GM21360 (cell line): ENCODE measurements around the gene CAV1.
A peak's percentile ranks its signal among the peaks of the same experiment; 100 is the strongest.
"Not testable (repeated sequence)": the region's sequence is repeated elsewhere in the genome, so short reads cannot be mapped to it uniquely, and the experiment has no call there.

Experiments used
- ATAC-seq: cut with Tn5 transposase; IDR thresholded peaks from one replicate; pipeline ENCODE4 v1.9.1; 2021; ENCODE audit warnings: mild to moderate bottlenecking, moderate library complexity; ENCODE audit not compliant: unreplicated experiment

Gene CAV1

DNA sequence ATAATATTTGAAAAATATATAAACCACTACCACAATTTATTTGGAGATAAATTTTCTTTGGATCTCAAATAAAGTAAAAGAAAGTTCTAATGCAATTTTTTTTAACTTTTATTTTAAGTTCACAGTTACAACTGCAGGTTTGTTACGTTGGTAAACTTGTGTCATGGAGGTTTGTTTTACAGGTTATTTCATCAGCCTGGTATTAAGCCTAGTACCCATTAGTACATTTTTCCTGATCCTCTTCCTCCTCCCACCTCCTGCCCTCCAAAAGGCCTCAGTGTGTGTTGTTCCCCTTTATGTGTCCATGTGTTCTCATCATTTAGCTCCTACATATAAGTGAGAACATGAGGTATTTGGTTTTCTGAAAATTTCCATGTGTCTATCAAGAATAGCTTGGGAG, 54.5 kb downstream of the CAV1 start:
- ATAC-seq: no peak

DNA sequence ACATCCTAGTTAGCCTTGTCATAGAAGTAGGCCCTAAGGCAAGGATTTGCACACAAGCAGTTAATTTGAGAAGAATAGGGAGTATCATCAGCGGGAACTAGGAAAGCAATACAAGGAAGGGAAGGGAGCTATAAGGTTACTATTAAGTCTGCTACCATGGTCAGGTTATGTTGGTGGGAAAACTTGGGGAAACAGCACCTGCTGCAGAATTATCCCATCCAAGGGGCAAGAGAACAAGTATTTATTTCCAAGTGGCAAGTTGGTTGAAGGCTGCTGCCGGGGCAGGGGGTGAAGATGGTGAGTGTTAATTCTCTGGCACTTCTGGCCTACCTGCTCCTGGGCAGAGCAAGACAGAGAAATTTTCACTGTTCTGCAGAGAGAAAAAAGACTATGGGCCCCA, 55.0 kb downstream of the CAV1 start:
- ATAC-seq: no peak

DNA sequence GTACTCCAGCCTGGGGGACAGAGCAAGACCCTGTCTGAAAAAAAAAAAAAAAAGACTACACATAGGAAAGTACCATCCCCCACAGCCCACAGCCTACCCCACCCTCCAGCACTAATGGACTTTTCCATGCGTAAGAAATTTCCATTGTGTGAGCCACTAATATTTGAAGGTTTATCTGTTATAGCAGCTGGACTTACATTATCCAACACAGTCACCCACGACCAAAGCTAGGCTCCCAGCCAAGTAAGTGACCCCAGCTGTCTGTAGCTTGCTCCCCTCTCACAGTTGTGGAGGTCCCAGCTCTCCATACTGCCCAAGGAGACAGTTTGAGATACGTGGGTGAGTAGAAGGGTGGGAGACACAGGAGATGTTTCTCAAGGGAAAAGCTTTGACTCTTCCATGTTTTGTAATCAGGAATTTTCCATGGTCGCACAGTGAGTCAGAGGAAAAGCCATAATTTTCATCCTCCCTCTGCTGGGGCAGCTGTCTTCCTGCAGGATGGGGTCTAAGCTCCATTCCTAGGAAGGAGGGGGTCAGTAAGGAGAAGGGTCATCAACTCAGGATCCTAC, 57.4 kb downstream of the CAV1 start:
- no peak for ATAC-seq

DNA sequence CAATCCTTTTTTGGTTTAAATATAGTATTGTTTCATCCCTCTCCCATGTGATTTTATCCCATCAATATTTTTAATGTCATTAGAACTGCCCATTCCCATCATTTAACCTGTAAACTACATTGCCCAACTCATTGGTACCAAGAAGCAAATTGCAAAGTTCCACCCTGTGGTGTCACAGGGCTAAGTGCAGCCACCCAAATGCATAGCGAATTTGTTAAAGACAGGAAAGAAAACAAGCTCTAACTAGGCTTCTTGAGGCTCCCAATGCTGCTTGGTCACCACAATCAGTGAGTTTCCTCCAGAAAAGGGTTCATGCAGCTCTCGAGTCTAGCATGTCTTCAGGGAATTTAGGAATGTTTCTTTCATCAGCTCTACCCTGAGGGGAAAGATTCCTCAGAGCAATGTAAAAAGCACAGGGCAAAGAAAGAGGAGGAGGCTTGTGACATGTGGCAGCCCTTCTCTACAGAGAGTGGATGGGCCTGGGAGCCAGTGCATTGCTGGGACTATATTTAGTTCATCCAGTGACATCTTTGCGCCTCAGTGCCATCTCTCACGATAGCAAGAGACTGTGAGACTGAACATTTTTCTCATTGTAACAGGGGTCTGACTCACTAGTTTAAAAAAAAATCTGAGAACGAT, 58.1 kb downstream of the CAV1 start:
- ATAC-seq: no peak

DNA sequence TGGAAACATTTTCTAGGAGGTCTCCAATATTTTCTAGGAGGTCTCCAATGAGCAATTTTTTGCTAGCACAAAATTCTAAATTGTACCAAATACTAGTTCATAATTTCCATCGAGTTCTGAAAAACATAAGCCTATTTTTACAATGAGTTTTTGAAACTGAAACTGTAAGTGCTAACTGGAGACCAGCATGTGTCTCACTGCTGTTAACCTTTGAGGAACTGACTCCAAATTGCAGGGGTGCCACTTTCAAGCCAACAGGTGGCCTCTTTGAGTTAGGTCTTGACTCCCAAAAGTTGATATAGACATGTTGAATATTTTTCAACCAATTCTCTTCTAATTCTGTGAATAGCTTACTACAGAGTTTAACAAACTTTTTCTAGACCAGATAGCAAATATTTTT, 58.8 kb downstream of the CAV1 start:
- peak; percentile 79 for ATAC-seq

DNA sequence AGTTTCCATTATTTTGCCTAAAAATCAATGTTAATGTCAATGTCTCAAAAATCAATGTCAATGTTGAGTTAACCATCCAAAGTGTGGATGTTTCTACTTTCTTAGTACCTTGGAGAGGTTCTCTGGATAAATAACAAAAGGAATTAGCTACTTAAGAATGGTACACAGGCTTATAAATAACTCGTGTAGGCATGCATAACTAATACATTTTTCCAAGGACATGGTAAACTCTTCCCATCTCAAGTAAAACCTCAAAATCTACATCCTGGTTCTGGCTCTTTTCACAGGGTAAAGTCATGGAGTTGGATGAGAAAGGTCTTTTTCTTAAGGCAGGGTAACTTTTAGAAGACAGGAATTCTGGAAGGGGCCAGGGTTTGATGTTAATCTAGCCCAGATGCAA, 59.9 kb downstream of the CAV1 start:
- no peak for ATAC-seq

DNA sequence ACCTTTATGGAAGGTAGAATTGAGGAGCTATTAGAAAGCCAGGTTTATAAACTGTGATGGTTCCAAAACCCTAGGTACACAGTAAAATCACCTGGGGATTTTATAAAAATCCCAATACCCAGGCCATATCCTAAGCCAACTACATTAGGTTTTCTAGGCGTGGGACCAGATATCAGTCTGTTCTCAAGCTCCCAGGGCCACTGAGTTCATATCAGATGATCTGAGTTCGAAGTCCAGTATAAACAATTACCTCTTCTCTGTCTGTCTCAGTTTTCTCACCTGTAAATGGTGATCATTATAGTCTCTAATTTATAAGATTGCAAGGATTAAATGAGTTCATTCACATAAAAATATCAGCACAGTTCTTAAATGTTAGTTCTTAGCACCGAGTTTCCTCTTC, 60.6 kb downstream of the CAV1 start:
- ATAC-seq: no peak

DNA sequence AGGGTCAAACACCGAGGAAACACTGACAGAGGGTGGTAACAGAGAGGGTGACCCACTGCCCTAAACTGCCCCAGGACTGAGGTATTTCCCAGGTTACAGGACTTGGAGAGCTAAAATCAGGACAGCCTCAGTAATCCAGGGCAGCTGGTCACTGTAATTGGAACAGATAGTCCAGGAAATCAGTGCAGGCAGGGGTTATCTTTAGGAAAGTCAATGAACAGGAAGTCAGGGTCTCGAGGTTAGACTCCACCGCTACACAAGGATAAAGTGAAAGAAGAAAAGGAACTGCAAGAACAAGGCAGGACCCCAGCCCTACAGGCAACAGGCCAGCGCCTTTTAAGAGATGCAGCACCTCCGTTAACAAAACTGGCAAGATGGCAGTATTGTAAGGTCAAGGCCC, 61.1 kb downstream of the CAV1 start:
- ATAC-seq: no peak

DNA sequence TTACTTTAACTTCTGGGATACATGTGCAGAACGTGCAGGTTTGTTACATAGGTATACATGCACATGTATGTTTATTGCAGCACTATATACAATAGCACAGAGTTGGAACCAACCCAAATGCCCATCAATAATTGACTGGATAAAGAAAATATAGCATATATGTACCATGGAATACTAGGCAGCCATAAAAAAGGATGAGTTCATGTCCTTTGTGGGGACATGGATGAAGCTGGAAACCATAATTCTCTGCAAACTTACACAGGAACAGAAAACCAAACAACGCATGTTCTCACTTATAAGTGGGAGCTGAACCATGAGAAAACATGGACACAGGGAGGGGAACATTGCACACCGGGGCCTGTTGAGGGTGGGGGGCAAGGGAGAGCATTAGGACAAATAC, 62.4 kb downstream of the CAV1 start:
- not testable (repeated sequence) for ATAC-seq

DNA sequence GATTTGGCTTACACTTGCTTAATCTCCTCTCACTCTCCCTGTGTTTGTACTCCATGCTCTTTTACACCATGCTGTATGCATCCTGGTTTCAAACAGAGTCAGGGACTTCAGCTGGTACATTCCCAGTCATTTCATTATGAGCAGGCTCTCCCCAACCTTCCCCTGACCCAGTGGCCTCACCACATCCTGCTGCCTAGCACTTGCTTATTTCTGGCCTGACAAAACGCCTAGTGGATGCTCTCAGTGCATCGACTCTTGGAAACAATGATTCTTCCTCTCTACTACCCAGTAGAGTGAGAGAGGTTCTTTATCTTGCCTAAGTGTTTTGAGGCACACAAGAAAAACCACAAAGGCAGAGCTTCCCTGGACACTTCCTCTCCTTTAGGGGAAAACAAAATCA, 63.4 kb downstream of the CAV1 start:
- peak; percentile 56 for ATAC-seq

DNA sequence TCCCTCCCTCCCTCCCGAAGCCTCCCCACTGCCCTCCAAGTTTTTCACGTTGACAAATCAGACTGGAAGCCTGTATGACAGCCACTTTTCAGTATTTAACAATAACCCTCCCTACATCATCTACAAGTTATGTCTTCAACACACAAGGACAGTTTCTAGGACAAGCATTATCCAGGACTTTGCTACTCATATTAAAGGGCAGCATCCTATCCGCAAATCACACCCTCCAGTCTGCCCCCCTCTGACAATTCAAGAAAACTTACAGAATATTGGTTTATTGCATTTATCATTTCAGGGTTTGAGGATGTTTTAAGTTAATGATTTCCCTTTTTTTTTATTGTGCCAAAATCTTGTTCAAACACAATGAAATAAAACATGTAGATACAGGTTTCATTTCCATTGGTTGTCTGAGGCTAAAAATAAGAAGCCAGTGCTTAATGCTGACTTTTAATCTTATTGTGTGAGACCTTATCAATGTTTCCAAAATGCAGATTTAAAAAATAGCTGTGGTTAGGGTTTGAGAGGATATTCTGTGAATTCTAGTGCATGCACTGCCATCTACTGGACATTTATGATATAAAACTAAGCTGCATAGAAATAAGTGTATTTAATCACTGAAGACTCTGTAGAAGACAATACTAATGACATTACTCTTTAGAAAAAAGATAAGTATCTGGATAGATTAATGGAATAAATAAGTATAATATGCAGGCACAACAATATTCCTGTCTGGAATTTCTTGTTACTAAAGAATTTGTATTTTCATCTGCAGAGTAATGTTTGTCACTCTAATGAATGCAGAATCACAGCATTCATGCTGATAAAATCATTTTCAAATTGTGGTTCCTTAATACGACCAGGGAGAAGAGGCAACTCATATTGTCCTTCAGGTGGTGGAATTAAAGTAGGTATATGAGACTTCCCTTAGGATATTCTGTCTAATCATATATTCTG, 64.1 kb downstream of the CAV1 start:
- ATAC-seq: no peak

DNA sequence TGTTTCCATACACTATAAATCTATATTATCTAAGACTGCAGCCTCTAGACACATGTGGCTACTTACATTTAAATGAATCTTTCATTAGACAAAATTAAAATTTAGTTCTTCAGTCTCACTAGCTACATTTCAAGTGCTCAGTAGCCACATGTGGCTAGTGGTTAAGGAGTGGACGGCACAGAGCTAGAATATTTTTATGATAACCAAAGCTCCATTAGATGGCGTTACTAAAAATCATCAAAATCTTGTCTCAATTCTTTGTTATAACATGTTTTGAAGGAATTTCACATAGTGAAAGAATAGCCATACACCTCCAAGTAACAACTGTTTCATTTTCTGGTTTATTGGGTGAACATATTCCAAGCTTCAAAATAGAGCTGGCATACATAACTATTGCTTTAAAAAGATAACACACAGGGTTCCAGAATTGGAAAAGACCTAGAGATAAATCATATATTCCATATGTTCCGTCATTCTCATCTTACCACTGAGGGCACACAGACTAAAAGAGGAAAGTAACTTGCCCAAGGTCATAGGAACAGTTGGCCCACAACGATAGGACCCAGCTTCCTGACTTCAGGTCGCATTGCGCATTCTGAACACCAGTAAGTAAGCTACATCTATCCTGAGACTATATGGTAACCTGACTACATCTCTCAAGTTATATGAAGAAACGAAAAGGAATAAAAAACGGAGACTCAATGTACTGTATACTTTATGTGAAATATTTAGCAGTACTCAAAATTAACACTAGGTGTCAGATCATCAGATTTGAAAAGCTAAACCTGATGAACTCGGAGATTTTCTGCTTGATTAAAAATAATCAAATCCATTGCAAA, 66.6 kb downstream of the CAV1 start:
- no peak for ATAC-seq

DNA sequence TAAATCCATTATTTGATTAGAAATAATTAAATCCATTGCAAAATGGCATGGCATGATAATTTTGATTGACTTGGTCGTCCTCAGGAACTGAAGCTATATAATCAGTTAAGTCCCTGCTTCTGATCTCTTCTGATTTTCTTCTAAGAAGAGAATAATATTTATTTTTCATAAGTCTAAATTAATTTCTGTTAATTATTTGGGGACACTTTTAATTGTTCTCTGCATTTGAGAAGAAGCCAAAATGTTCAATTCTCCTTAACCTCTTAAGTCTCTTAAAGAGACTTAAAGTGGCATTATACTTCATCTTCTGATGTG, 67.2 kb downstream of the CAV1 start:
- ATAC-seq: no peak

DNA sequence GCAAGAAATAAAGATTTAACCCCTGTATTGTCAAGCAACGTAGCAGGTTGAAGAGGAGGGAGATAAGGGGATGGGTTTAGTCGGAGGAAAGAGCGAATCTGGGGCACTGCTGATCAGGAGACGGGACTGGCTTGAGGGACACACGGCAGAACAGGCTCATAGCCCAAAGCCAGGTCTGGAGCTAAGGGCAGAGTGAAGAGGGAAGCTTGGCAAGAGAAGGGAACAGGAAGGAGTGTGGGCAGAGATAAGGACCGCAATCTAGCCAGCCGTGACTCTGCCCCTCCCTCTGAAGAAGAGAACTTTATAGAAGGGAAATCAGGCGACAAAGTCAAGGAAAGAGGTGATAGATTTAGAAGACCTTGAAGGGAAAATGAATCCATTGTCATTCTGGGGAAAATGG, 67.6 kb downstream of the CAV1 start:
- ATAC-seq: no peak

DNA sequence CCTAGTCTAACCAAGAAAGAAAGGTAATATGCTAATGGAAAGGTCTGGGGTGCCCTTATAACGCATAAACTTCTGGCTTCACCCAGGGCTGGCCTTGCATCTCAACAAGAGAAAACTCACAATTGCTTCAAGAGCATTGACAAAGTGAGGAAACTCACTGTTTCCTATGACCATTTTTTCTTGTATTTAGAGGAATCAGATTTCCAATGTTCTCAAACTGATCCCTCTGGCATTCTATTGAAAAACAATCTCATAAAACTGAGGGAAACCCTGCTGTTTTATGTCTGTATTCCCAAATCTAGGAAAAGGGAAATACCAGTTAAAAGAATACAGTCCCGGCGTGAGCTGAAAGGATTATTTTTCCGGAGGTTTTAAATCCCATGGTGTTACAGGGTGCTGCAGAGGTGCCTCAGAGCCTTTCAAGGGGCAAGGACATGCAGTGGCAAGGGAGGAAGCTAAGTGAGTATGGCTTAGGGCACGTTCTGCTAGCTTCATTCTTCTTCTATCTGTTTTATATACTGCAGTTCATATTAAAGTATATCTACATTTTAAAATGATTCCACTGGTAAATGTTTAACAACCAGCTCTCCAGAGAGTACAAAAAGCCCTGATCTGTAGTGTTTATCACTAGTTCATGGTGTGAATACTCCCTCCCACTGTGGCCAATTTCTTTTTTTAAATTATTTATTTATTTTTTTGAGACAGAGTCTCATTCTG, 68.7 kb downstream of the CAV1 start:
- ATAC-seq: no peak

DNA sequence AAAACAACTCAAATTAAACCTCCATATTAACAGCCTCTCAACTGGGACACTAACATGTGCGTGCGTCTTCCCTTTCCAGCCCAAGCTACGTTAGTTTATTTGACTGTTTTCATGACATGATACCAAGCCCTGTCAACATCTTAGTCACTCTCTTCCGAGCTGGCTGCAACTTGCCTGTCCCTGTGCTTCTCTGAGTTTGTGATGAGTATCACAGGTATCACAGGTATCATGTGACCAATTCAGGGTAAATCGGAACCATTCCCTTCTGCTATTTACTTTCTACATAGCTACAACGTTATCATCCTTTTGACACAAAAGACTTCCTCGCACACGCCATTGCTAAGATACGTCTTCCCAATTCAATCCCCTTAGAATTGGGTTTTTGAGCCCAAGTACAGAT, 70.2 kb downstream of the CAV1 start:
- no peak for ATAC-seq

DNA sequence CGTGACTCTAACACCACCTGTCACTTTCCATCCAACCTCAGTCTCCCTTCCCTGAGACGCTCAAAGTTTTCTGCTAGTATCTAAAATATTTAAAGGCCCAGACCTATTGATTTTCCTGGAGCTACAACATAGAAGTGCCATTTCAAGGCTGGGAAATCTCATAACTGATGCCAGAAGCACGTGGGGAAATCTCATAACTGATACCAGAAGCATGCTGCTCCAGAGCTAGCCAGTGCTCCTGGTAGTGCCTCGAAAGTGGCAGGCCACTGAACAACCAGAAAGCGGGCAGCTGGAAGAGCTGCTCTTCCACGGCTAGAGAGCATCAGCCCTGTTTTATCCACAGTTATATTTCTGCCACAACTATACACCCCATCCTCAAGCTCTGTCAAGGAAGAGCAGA, 72.5 kb downstream of the CAV1 start:
- ATAC-seq: no peak

DNA sequence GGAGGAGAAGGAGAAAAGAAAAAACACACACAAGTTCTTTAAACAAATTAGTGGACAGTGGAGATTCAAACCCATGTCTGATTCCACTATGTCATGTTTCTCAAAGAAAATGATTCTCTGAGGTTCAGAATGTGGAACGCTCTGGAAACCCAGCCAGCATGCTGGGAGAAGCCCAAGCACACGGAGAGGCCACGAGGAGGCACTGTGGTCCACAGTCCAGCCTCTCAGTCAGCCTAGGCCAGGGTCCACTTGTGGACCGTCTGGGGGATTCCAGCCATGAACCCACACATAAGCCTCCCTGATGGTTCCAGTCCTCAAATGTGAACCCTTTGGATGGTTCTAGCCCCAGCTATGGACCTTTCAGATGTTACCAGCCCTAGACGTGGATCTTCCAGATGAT, 73.4 kb downstream of the CAV1 start:
- ATAC-seq: no peak

DNA sequence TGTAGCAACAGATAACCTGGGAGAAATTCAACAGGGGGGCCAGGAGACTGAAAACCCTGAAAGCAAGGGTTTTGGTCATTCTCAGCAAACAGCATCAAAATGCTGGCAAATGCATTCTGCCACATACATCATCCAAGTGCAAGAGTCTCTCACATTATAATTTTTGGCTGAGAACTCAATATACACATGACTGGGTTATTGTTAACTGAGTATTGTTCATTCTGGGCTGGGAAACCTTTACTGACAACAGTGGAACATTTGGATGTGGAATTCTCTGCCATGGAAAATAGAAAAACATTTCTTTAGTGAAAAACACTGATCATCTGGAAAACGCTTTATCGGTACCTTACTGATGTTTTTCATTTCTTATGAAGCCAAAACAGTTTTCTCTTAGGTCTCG, 74.0 kb downstream of the CAV1 start:
- ATAC-seq: no peak

DNA sequence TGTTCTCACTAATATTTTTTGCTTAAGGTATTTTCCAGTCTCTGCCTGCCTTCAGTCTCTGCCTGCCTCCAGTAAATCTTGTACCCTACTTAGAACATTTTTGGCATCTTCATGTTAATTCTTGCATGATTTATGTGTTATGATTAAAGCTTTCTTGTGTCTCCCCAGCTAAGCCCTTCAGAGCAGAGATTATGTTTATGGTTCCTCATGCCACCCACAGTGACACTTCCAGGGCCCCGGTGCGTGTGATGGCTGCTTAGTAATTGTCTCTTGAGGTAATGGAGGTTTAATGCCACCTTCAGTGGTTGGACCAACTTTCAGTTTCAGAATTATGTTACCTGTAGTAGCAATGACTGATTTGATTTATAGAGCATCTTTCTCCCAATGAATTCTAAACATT, 76.6 kb downstream of the CAV1 start:
- no peak for ATAC-seq

DNA sequence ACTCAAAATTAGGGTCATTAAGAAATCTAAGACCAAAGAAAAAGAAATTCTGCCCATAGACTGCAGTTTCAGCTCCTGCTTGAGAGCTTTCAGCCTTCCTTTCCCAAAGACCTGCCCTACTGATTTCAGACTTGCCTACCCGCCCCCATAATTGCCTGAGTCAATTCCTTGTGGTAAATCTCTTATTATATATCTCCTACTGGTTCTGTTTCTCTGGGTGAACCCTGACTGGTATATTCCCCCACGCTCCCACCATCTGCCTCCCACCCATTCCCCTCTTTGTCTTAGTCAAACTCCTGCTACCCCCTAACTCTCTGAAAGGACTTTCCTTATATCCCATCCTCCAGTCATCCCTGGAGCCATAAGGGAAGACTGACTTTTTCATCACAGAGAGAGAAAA, 82.5 kb downstream of the CAV1 start:
- ATAC-seq: no peak
